Measurements from ENCODE around the gene CXCL13.

CXCL13 gene

GRCh38 chr4:77582711-77583110 is 22.9 kb upstream of the CXCL13 start:
- Histone ChIP-seq H3K27ac (ENCODE audit: low read length, poor library complexity, severe bottlenecking) (no peak overlapping the region), H2AK5ac (ENCODE audit: low read length, severe bottlenecking) (no peak overlapping the region), H3K27me3 (ENCODE audit: control insufficient read depth in 1 of 2, insufficient read depth in 1 of 2, low read length in 2 of 2) (peaks cover 8 to 20% of the 10 kb centered on the region in 2 experiments), H3K4me1 (ENCODE audit: control insufficient read depth, insufficient read depth, low read depth, low read length) (peaks cover 6% of the 10 kb centered on the region), H2BK5ac (ENCODE audit: low read depth, low read length, poor library complexity, severe bottlenecking) (no peak overlapping the region), H4K8ac (ENCODE audit: low read length) (no peak overlapping the region), H3K23ac (ENCODE audit: low read length in 2 of 2) (no peak overlapping the region), H4K91ac (ENCODE audit: low read length) (no peak overlapping the region), H3K4me3 (ENCODE audit: insufficient read depth in 1 of 2, low read depth in 1 of 2, low read length in 2 of 2) (no peak overlapping the region), H3K9ac (ENCODE audit: low read length) (no peak overlapping the region), H2BK12ac (ENCODE audit: low read length in 2 of 2) (no peak overlapping the region), H3K36me3 (ENCODE audit: control insufficient read depth in 1 of 2, insufficient read depth in 2 of 2, low read depth in 1 of 2, low read length in 2 of 2) (no peaks in the 10 kb centered on the region), H2BK15ac (ENCODE audit: low read depth, poor library complexity, severe bottlenecking) (no peak overlapping the region), H3K14ac (ENCODE audit: low read length in 2 of 2) (no peak overlapping the region), H3K79me1 (replicated peaks; ENCODE audit: low read length, poor library complexity, severe bottlenecking) (no peaks in the 10 kb centered on the region), H3K4me2 (ENCODE audit: low read length, poor library complexity, severe bottlenecking) (no peak overlapping the region), H2BK120ac (ENCODE audit: low read depth, low read length) (no peak overlapping the region), H3K9me3 (ENCODE audit: control insufficient read depth, low read length) (no peaks in the 10 kb centered on the region), H3K4ac (ENCODE audit: low read depth in 1 of 2, low read length in 2 of 2) (no peak overlapping the region), H3K18ac (ENCODE audit: low read depth in 1 of 2, low read length in 2 of 2) (no peak overlapping the region), H2AFZ (ENCODE audit: low read depth, low read length) (no peak overlapping the region)
- no peak for DNase-seq

- H4K8ac ChIP-seq (ENCODE audit: low read length): no peak overlapping the region
- H2BK15ac ChIP-seq (ENCODE audit: low read depth, poor library complexity, severe bottlenecking): no peak overlapping the region
- no peaks in the 10 kb centered on the region for H3K36me3 ChIP-seq (ENCODE audit: control insufficient read depth in 1 of 2, insufficient read depth in 2 of 2, low read depth in 1 of 2, low read length in 2 of 2)
- no peak overlapping the region for H3K14ac ChIP-seq (ENCODE audit: low read length in 2 of 2)
- no peak overlapping the region for H3K9ac ChIP-seq (ENCODE audit: low read length)
- H2AK5ac ChIP-seq (ENCODE audit: low read length, severe bottlenecking): no peak overlapping the region
- H3K9me3 ChIP-seq (ENCODE audit: control insufficient read depth, low read length): no peaks in the 10 kb centered on the region
- H2AFZ ChIP-seq (ENCODE audit: low read depth, low read length): no peak overlapping the region
- H2BK5ac ChIP-seq (ENCODE audit: low read depth, low read length, poor library complexity, severe bottlenecking): no peak overlapping the region
- no peaks in the 10 kb centered on the region for H3K79me1 ChIP-seq (replicated peaks; ENCODE audit: low read length, poor library complexity, severe bottlenecking)
- H3K23ac ChIP-seq (ENCODE audit: low read length in 2 of 2): no peak overlapping the region
- no peak overlapping the region for H3K27ac ChIP-seq (ENCODE audit: low read length, poor library complexity, severe bottlenecking)
- H3K4me3 ChIP-seq (ENCODE audit: insufficient read depth in 1 of 2, low read depth in 1 of 2, low read length in 2 of 2): no peak overlapping the region
- H3K27me3 ChIP-seq (ENCODE audit: control insufficient read depth in 1 of 2, insufficient read depth in 1 of 2, low read length in 2 of 2): peaks cover 10 to 26% of the 10 kb centered on the region in 2 experiments
- no peak overlapping the region for H2BK120ac ChIP-seq (ENCODE audit: low read depth, low read length)
- no peak for DNase-seq
- H3K4me2 ChIP-seq (ENCODE audit: low read length, poor library complexity, severe bottlenecking): no peak overlapping the region
- no peak overlapping the region for H4K91ac ChIP-seq (ENCODE audit: low read length)
- H3K4ac ChIP-seq (ENCODE audit: low read depth in 1 of 2, low read length in 2 of 2): no peak overlapping the region
- H3K4me1 ChIP-seq (ENCODE audit: control insufficient read depth, insufficient read depth, low read depth, low read length): no peaks in the 10 kb centered on the region
- H2BK12ac ChIP-seq (ENCODE audit: low read length in 2 of 2): no peak overlapping the region
- WGBS: 93% methylated on average over 6 of the region's 6 CpGs
- no peak overlapping the region for H3K18ac ChIP-seq (ENCODE audit: low read depth in 1 of 2, low read length in 2 of 2)
These were observed 18.7 kb upstream of the CXCL13 start for GRCh38 chr4:77586951-77587383.

- H2BK120ac ChIP-seq (ENCODE audit: low read depth, low read length): no peak overlapping the region
- no peak overlapping the region for H2AK5ac ChIP-seq (ENCODE audit: low read length, severe bottlenecking)
- no peak overlapping the region for H4K8ac ChIP-seq (ENCODE audit: low read length)
- no peak overlapping the region for H3K4ac ChIP-seq (ENCODE audit: low read depth in 1 of 2, low read length in 2 of 2)
- no peak overlapping the region for H3K9ac ChIP-seq (ENCODE audit: low read length)
- H3K14ac ChIP-seq (ENCODE audit: low read length in 2 of 2): no peak overlapping the region
- no peak overlapping the region for H2BK5ac ChIP-seq (ENCODE audit: low read depth, low read length, poor library complexity, severe bottlenecking)
- H3K27ac ChIP-seq (ENCODE audit: low read length, poor library complexity, severe bottlenecking): no peak overlapping the region
- H3K36me3 ChIP-seq (ENCODE audit: control insufficient read depth in 1 of 2, insufficient read depth in 2 of 2, low read depth in 1 of 2, low read length in 2 of 2): no peaks in the 10 kb centered on the region
- WGBS: 77% methylated on average over 3 of the region's 3 CpGs
- H2BK15ac ChIP-seq (ENCODE audit: low read depth, poor library complexity, severe bottlenecking): no peak overlapping the region
- no peaks in the 10 kb centered on the region for H3K79me1 ChIP-seq (replicated peaks; ENCODE audit: low read length, poor library complexity, severe bottlenecking)
- H3K4me3 ChIP-seq (ENCODE audit: insufficient read depth in 1 of 2, low read depth in 1 of 2, low read length in 2 of 2): no peak overlapping the region
- H3K9me3 ChIP-seq (ENCODE audit: control insufficient read depth, low read length): no peaks in the 10 kb centered on the region
- peaks cover 11 to 25% of the 10 kb centered on the region in 2 experiments for H3K27me3 ChIP-seq (ENCODE audit: control insufficient read depth in 1 of 2, insufficient read depth in 1 of 2, low read length in 2 of 2)
- no peak overlapping the region for H3K18ac ChIP-seq (ENCODE audit: low read depth in 1 of 2, low read length in 2 of 2)
- no peaks in the 10 kb centered on the region for H3K4me1 ChIP-seq (ENCODE audit: control insufficient read depth, insufficient read depth, low read depth, low read length)
- H3K23ac ChIP-seq (ENCODE audit: low read length in 2 of 2): no peak overlapping the region
- no peak overlapping the region for H4K91ac ChIP-seq (ENCODE audit: low read length)
- no peak overlapping the region for H2BK12ac ChIP-seq (ENCODE audit: low read length in 2 of 2)
- no peak overlapping the region for H3K4me2 ChIP-seq (ENCODE audit: low read length, poor library complexity, severe bottlenecking)
- H2AFZ ChIP-seq (ENCODE audit: low read depth, low read length): no peak overlapping the region
- DNase-seq: no peak
These were observed 15.1 kb upstream of the CXCL13 start for GRCh38 chr4:77590482-77590881.

GRCh38 chr4:77591532-77591931 is 14.1 kb upstream of the CXCL13 start:
- H3K4me2 ChIP-seq (ENCODE audit: low read length, poor library complexity, severe bottlenecking): no peak overlapping the region
- no peak overlapping the region for H2BK15ac ChIP-seq (ENCODE audit: low read depth, poor library complexity, severe bottlenecking)
- no peak overlapping the region for H3K23ac ChIP-seq (ENCODE audit: low read length in 2 of 2)
- no peak overlapping the region for H2AFZ ChIP-seq (ENCODE audit: low read depth, low read length)
- no peak overlapping the region for H3K18ac ChIP-seq (ENCODE audit: low read depth in 1 of 2, low read length in 2 of 2)
- no peak overlapping the region for H2BK12ac ChIP-seq (ENCODE audit: low read length in 2 of 2)
- H3K27ac ChIP-seq (ENCODE audit: low read length, poor library complexity, severe bottlenecking): no peak overlapping the region
- no peak overlapping the region for H3K14ac ChIP-seq (ENCODE audit: low read length in 2 of 2)
- no peak for DNase-seq
- H2AK5ac ChIP-seq (ENCODE audit: low read length, severe bottlenecking): no peak overlapping the region
- no peak overlapping the region for H2BK5ac ChIP-seq (ENCODE audit: low read depth, low read length, poor library complexity, severe bottlenecking)
- peaks cover 16 to 22% of the 10 kb centered on the region in 2 experiments for H3K27me3 ChIP-seq (ENCODE audit: control insufficient read depth in 1 of 2, insufficient read depth in 1 of 2, low read length in 2 of 2)
- no peaks in the 10 kb centered on the region for H3K4me1 ChIP-seq (ENCODE audit: control insufficient read depth, insufficient read depth, low read depth, low read length)
- no peaks in the 10 kb centered on the region for H3K9me3 ChIP-seq (ENCODE audit: control insufficient read depth, low read length)
- H4K8ac ChIP-seq (ENCODE audit: low read length): no peak overlapping the region
- no peak overlapping the region for H2BK120ac ChIP-seq (ENCODE audit: low read depth, low read length)
- no peak overlapping the region for H4K91ac ChIP-seq (ENCODE audit: low read length)
- no peaks in the 10 kb centered on the region for H3K36me3 ChIP-seq (ENCODE audit: control insufficient read depth in 1 of 2, insufficient read depth in 2 of 2, low read depth in 1 of 2, low read length in 2 of 2)
- H3K9ac ChIP-seq (ENCODE audit: low read length): no peak overlapping the region
- no peaks in the 10 kb centered on the region for H3K79me1 ChIP-seq (replicated peaks; ENCODE audit: low read length, poor library complexity, severe bottlenecking)
- WGBS: 82% methylated on average over 1 of the region's 1 CpG
- H3K4ac ChIP-seq (ENCODE audit: low read depth in 1 of 2, low read length in 2 of 2): no peak overlapping the region
- H3K4me3 ChIP-seq (ENCODE audit: insufficient read depth in 1 of 2, low read depth in 1 of 2, low read length in 2 of 2): no peak overlapping the region
